Stimulated activated CD4-positive, alpha-beta T cell treated with anti-CD3 and anti-CD28 coated beads, Interleukin-2, amount 100 ng/mL, for 24 hours (primary cell): ENCODE results near the gene EOLA1.
"Not testable (repeated sequence)": the region's sequence is repeated elsewhere in the genome, so short reads cannot be mapped to it uniquely, and the experiment has no call there.

Experiments
- DNase-seq, 2 donors: peaks; one replicate each; pipeline ENCODE4 v3.0.0-alpha.2; 2020

The EOLA1 gene

GRCh38 chrX:149540621-149541520 lies at the start of gene EOLA1:
Gene EOLA1 (plus strand): TSS chrX:149541012. CDS start chrX:149545631, 4,619 bp downstream.
- DNase-seq: peak; percentile 86

GRCh38 chrX:149491812-149492211 lies 49.0 kb upstream of the EOLA1 start:
- no peak for DNase-seq

- no peak for DNase-seq
Observed at GRCh38 chrX:149493567-149494562, 46.9 kb upstream of the EOLA1 start.

GRCh38 chrX:149494844-149495565 lies 45.8 kb upstream of the EOLA1 start:
- no peak for DNase-seq

GRCh38 chrX:149495573-149496071 lies 45.2 kb upstream of the EOLA1 start:
- DNase-seq: no peak

- no peak for DNase-seq
Observed at GRCh38 chrX:149497054-149497453, 43.8 kb upstream of the EOLA1 start.

- no peak for DNase-seq
Observed at GRCh38 chrX:149497626-149498025, 43.2 kb upstream of the EOLA1 start.

- DNase-seq: no peak
Observed at GRCh38 chrX:149498767-149499166, 42.0 kb upstream of the EOLA1 start.

- DNase-seq: no peak
Observed at GRCh38 chrX:149499766-149500165, 41.0 kb upstream of the EOLA1 start.

GRCh38 chrX:149502923-149503322 lies 37.9 kb upstream of the EOLA1 start:
- DNase-seq: not testable (repeated sequence)

- peak; percentile 53 for DNase-seq
Observed at GRCh38 chrX:149503446-149503845, 37.4 kb upstream of the EOLA1 start.

- DNase-seq: peak; percentile 58 to 61
Observed at GRCh38 chrX:149504226-149504914, 36.4 kb upstream of the EOLA1 start.

- DNase-seq: peak; percentile 81 to 85
Observed at GRCh38 chrX:149504915-149505651, 35.7 kb upstream of the EOLA1 start, which contains the start of gene IDS. Gene IDS (minus strand): TSS chrX:149505306. CDS start chrX:149505137, 169 bp downstream.

- no peak for DNase-seq
Observed at GRCh38 chrX:149505671-149506070, 35.1 kb upstream of the EOLA1 start.

GRCh38 chrX:149506349-149506748 lies 34.5 kb upstream of the EOLA1 start:
- no peak for DNase-seq

GRCh38 chrX:149508467-149508866 lies 32.3 kb upstream of the EOLA1 start:
- no peak for DNase-seq

GRCh38 chrX:149510386-149510785 lies 30.4 kb upstream of the EOLA1 start:
- DNase-seq: no peak

- no peak for DNase-seq
Observed at GRCh38 chrX:149511081-149511480, 29.7 kb upstream of the EOLA1 start.

GRCh38 chrX:149512225-149512885 lies 28.5 kb upstream of the EOLA1 start:
- peak; percentile 48 to 52 for DNase-seq

- no peak for DNase-seq
Observed at GRCh38 chrX:149513825-149514428, 26.9 kb upstream of the EOLA1 start.
